BLaER1 treated with 17β-estradiol and CSF1 and Interleukin-3, amounts not matched to agents 10 nM and 100 nM (cell line): Measurements from ENCODE around the gene BCL11A.

Experiments used
- H3K27ac ChIP-seq, 11 experiments: shearing (Covaris generic); formaldehyde crosslinking; 2 replicates each; pipeline ENCODE4 v1.8.1; 2022
- H3K27me3 ChIP-seq, 11 experiments: shearing (Covaris generic); formaldehyde crosslinking; 2 replicates each; pipeline ENCODE4 v1.8.1; 2022
- H3K36me3 ChIP-seq, 11 experiments: shearing (Covaris generic); formaldehyde crosslinking; 2 replicates each; pipeline ENCODE4 v1.8.1; 2022
- H3K4me1 ChIP-seq, 10 experiments: shearing (Covaris generic); formaldehyde crosslinking; 2 replicates each; pipeline ENCODE4 v1.8.1; 2022
- H3K4me2 ChIP-seq, 11 experiments: shearing (Covaris generic); formaldehyde crosslinking; 2 replicates each; pipeline ENCODE4 v1.8.1; 2022
- H3K4me3 ChIP-seq, 10 experiments: shearing (Covaris generic); formaldehyde crosslinking; 2 replicates each; pipeline ENCODE4 v1.8.1; 2022
- H3K9ac ChIP-seq, 11 experiments: shearing (Covaris generic); formaldehyde crosslinking; 2 replicates each; pipeline ENCODE4 v1.8.1; 2022
- H3K9me3 ChIP-seq, 11 experiments: shearing (Covaris generic); formaldehyde crosslinking; replicated peaks in 1 of 11; 2 replicates each; pipeline ENCODE4 v1.8.1; 2022
- H4K20me1 ChIP-seq, 11 experiments: shearing (Covaris generic); formaldehyde crosslinking; 2 replicates each; pipeline ENCODE4 v1.8.1; 2022
- Cebpa-rat ChIP-seq, 11 experiments: shearing (Covaris generic); IDR thresholded peaks; 2 replicates each; pipeline ENCODE4 v1.8.1; 2022

The BCL11A gene

DNA sequence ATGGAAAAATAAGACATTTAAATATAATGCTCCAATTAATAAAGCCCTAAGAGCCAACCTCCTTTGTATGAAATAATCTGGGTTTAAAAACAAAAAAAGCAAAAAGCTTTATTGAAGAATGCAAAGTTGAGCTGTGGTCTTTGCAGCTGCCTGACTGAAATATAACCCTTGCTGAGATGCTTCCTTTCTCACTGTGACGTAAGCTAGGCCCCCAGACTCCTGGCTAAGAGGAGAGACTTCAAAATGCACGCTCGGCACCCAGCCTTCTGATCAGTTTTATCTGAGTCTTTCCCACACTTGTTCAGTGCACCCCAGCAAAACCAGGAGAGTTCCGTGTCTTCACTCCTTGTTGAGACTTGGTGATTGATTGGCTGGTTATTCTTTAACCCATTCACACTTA, 115.3 kb downstream of the BCL11A start:
- peak overlapping the region; percentile 55 to 83 (median 67); a peak in 21 of 22 replicates for H3K4me2 ChIP-seq

DNA sequence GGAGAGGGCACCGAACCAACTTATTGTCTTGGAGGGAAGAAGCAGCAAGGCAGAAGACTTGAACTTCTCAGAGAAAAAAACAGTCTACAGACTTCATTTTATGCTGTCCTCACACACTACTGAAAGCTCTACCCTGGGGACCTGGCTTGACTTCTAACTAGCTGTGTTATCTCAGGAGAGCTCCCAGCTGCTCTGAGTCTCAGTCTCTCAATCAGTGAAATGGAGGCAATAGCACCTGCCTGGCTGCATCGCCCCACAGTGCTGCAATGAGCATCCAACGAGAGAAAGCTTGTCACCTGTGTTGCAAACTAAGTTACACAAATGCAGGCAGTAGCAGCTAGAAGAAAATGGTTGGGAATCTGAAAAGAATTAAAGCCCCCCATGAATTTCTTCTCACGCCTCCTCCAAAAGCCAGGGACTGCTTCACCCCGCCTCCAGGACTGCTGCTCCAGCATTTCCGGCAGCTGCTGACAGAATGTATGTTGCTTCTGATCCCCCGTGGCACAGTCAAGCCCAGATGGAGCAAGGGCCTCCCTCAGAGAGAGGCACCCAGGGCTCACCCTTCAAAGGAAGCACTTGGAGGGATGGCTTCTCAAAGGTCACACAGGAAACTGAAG, 116.3 kb downstream of the BCL11A start:
- H3K36me3 ChIP-seq, result no peaks in the 10 kb centered on the region
- H3K4me2 ChIP-seq, result peak overlapping the region; percentile 55 to 83 (median 67)
- H3K27me3 ChIP-seq, result no peaks in the 10 kb centered on the region
- H3K9ac ChIP-seq, result peak overlapping the region in 1 of 11 experiments; percentile 41; a peak in 1 of 22 replicates
- peak overlapping the region in 6 of 11 experiments; percentile 2 to 74 (median 24); a peak in 4 of 22 replicates for H3K27ac ChIP-seq
- H3K4me1 ChIP-seq, result peaks cover 33 to 64% (median 46%) of the 10 kb centered on the region in 10 experiments
- no peaks in the 10 kb centered on the region for H4K20me1 ChIP-seq
- H3K4me3 ChIP-seq, result no peak overlapping the region
- H3K9me3 ChIP-seq, result no peaks in the 10 kb centered on the region
- no peak for TF ChIP-seq Cebpa-rat (IDR thresholded peaks at IDR 0.05)

More for the DNA sequence above, 115.3 kb downstream of the BCL11A start:
- Histone ChIP-seq H3K4me1 (peaks cover 33 to 60% (median 44%) of the 10 kb centered on the region in 10 experiments), H3K36me3 (no peaks in the 10 kb centered on the region), H4K20me1 (no peaks in the 10 kb centered on the region), H3K4me3 (no peak overlapping the region), H3K9me3 (no peaks in the 10 kb centered on the region), H3K27me3 (no peaks in the 10 kb centered on the region), H3K27ac (peak overlapping the region in 7 of 11 experiments; percentile 6 to 84 (median 62); a peak in 11 of 22 replicates), H3K9ac (no peak overlapping the region; a peak in 1 of 22 replicates)
- no peak for TF ChIP-seq Cebpa-rat (IDR thresholded peaks at IDR 0.05)

DNA sequence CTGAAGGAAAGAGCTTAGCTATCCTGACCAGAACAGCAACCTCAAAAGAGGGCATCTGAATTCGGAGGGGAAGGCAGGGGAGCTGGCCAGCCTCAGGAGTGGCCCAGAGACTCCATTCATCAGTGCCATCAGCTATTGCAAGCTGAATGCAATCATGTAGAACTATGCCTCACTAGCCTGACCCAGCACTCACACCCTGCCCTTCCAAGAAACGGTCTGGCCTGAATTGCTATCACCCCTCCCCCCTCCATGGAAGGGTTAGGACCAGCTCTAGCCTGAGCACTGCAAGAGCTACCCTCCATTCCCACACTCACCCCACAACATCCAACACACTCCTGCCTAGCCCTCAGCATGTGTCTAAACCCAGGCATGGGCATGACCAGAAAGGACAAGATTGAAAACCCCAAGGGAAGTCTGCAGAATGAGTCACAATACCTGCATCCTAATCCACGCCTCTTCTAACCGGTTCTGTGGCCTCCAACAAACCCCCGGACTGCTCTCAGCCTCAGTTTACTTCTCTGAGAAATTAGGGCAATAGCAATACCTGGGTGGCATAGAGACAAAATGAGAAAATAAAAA, 120.3 kb downstream of the BCL11A start:
- H3K9ac ChIP-seq, result no peak overlapping the region
- H3K4me1 ChIP-seq, result peaks cover 11 to 35% (median 19%) of the 10 kb centered on the region in 10 experiments
- no peak overlapping the region for H3K27ac ChIP-seq
- H4K20me1 ChIP-seq, result no peaks in the 10 kb centered on the region
- peak overlapping the region in 3 of 11 experiments; percentile 12 to 38 (median 24); a peak in 4 of 22 replicates for H3K4me2 ChIP-seq
- H3K9me3 ChIP-seq, result no peaks in the 10 kb centered on the region
- H3K27me3 ChIP-seq, result no peaks in the 10 kb centered on the region
- no peaks in the 10 kb centered on the region for H3K36me3 ChIP-seq
- no peak overlapping the region for H3K4me3 ChIP-seq
- no peak for TF ChIP-seq Cebpa-rat (IDR thresholded peaks at IDR 0.05)

DNA sequence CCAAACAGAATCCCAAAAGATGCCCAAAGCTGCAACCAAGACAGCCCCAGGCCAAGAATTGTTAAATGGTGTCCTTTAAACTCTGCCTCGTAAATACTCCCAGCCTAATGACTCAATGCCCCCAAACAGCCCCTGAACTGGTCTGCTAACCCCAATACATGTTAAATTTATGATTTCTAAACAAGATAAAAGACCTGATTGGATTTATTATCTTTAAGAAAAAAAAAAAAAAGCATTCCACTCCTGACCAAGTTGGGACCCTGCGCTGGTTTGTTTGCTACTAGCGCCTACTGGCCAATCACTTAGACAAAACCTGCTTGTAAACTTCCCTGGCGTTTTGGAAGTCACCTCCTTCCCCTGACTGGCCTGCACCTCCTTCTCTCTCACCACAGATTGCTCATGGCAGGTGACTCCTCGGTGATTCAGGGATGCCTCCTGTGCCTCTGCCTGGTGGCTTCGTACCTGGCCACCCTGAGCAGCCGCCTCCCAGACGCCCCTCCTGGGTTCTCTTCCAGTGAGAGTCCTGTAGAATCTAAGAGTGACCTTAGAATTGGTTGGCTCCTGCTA, 121.3 kb downstream of the BCL11A start:
- H3K4me2 ChIP-seq, result no peak overlapping the region
- no peak overlapping the region for H3K4me3 ChIP-seq
- no peak overlapping the region for H3K27ac ChIP-seq
- no peak overlapping the region for H3K9ac ChIP-seq
- peaks cover 1 to 25% (median 9%) of the 10 kb centered on the region in 10 experiments for H3K4me1 ChIP-seq
- no peaks in the 10 kb centered on the region for H3K27me3 ChIP-seq
- no peak for TF ChIP-seq Cebpa-rat (IDR thresholded peaks at IDR 0.05)
- no peaks in the 10 kb centered on the region for H3K36me3 ChIP-seq
- no peaks in the 10 kb centered on the region for H4K20me1 ChIP-seq
- no peaks in the 10 kb centered on the region for H3K9me3 ChIP-seq

DNA sequence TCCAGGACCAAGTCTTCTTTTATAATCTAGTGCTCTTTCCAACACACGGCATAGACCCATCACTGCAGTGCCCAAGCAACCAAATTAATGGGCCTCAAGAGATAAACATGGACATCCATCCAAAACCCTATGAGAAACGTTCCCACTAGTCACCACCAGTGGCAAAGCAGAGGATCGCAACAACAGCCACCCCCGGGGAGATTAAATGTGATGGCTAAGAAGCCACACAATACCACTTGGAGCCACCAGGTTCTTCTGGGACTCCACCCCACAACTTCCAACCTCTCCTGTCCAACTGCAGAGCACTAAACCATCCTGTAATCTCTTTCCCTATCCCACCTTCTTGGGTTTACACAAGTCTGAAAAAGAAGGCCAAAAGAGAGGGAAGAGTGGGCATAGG, 123.8 kb downstream of the BCL11A start:
- Histone ChIP-seq H3K9me3 (peaks cover 0 to 9% (median 3%) of the 10 kb centered on the region in 11 experiments; a peak in 9 of 22 replicates), H3K36me3 (no peaks in the 10 kb centered on the region), H3K4me3 (no peak overlapping the region), H4K20me1 (no peaks in the 10 kb centered on the region), H3K4me2 (no peak overlapping the region), H3K27me3 (no peaks in the 10 kb centered on the region), H3K4me1 (peaks cover 0 to 11% (median 2%) of the 10 kb centered on the region in 10 experiments; a peak in 4 of 20 replicates), H3K9ac (no peak overlapping the region), H3K27ac (no peak overlapping the region)
- TF ChIP-seq Cebpa-rat (IDR thresholded peaks at IDR 0.05), result no peak

DNA sequence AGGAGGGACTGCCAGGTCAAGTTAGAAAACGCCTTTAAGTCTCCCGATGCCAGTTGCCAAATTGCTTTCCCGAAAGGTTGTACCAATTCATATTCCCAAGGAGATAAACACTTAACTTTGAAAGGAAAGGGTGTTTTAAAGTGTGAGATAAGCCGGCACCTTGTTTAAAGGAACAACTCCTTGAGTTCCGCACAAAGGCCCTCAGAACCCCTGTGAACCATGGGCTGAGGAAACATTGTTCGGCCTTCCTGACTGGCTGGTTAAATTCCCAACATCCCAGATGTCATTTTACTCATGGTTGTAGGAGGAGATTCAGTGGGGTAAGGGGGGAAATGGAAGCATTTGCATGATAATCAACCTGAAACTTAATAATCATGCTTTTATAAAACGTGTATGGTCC, 126.6 kb downstream of the BCL11A start:
- no peaks in the 10 kb centered on the region for H3K36me3 ChIP-seq
- no peak overlapping the region for H3K4me3 ChIP-seq
- no peak overlapping the region for H3K27ac ChIP-seq
- peaks cover 0 to 8% (median 0%) of the 10 kb centered on the region in 10 experiments; a peak in 3 of 20 replicates for H3K4me1 ChIP-seq
- H4K20me1 ChIP-seq, result no peaks in the 10 kb centered on the region
- peaks cover 0 to 9% (median 3%) of the 10 kb centered on the region in 11 experiments; a peak in 9 of 22 replicates for H3K9me3 ChIP-seq
- no peak overlapping the region for H3K9ac ChIP-seq
- TF ChIP-seq Cebpa-rat (IDR thresholded peaks at IDR 0.05), result no peak
- H3K4me2 ChIP-seq, result no peak overlapping the region
- no peaks in the 10 kb centered on the region for H3K27me3 ChIP-seq

DNA sequence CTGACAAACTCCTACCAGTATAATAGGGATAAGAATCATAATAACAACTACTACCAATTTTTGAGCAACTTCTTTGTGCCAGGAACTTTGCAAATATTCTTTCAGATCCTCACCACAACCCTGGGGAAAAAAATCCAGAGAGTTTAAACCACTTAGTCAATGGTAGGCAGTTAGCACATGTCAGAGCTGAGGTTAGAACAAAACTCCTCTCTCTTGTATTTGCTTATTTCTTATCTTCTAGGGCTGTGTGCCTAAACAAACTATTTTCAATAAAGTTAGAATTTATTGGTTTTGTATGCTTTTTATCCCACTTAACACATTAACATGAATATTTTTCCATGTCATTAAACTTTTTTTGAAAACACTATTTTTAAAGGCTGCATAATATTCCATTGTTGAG, 127.1 kb downstream of the BCL11A start:
- Histone ChIP-seq H3K9me3 (peaks cover 0 to 9% (median 3%) of the 10 kb centered on the region in 11 experiments; a peak in 9 of 22 replicates), H3K27ac (no peak overlapping the region), H3K4me3 (no peak overlapping the region), H4K20me1 (no peaks in the 10 kb centered on the region), H3K36me3 (no peaks in the 10 kb centered on the region), H3K9ac (no peak overlapping the region), H3K27me3 (no peaks in the 10 kb centered on the region), H3K4me1 (peaks cover 0 to 8% (median 0%) of the 10 kb centered on the region in 10 experiments; a peak in 3 of 20 replicates), H3K4me2 (no peak overlapping the region)
- no peak for TF ChIP-seq Cebpa-rat (IDR thresholded peaks at IDR 0.05)

DNA sequence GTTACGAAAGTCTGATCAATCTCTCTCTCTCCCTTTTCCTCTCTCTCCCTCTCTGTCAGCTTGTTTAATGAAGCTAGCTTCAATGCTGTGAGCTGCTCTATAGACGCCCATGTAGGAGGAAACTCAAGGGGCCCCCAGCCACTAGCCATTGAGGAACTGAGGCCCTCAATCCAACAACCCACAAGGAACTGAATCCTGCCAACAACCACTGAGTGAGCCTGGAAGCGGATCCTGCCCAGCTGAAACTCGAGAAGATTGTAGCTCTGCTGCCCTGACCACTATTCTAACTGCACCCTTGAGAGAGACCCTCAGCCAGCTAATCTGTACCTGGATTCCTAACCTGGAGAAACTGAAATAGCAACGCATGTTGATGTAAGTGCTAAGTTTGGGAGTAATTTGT, 129.2 kb downstream of the BCL11A start:
- no peaks in the 10 kb centered on the region for H3K36me3 ChIP-seq
- no peaks in the 10 kb centered on the region for H4K20me1 ChIP-seq
- peak overlapping the region in 2 of 11 experiments; percentile 9 to 21; a peak in 2 of 22 replicates for H3K4me2 ChIP-seq
- no peak overlapping the region for H3K4me3 ChIP-seq
- no peak overlapping the region for H3K9ac ChIP-seq
- no peak overlapping the region for H3K27ac ChIP-seq
- H3K27me3 ChIP-seq, result no peaks in the 10 kb centered on the region
- H3K9me3 ChIP-seq, result peaks cover 0 to 9% (median 3%) of the 10 kb centered on the region in 11 experiments; a peak in 9 of 22 replicates
- H3K4me1 ChIP-seq, result peaks cover 0 to 8% (median 0%) of the 10 kb centered on the region in 10 experiments; a peak in 3 of 20 replicates
- no peak for TF ChIP-seq Cebpa-rat (IDR thresholded peaks at IDR 0.05)

DNA sequence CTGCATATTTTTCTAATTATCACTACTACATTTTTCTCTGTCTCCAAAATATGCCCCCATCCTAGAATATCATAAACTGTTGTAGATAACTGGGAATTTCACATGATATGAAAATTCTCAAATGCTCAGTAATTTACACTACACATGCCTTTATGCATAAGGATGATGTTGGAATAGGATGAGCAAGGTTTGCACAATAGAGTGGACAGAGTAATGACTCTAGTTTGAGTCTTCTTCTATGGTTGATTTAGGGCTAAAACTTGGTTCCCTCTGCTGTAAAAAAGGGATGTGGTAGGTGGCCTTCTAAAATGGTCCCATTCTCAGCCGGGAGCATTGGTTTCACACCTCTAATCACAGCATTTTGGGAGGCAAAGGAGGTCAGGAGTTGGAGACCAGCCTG, 129.9 kb downstream of the BCL11A start:
- Histone ChIP-seq H3K9me3 (peaks cover 0 to 9% (median 3%) of the 10 kb centered on the region in 11 experiments; a peak in 9 of 22 replicates), H3K27me3 (no peaks in the 10 kb centered on the region), H3K9ac (no peak overlapping the region), H4K20me1 (no peaks in the 10 kb centered on the region), H3K36me3 (no peaks in the 10 kb centered on the region), H3K4me1 (peaks cover 0 to 8% (median 0%) of the 10 kb centered on the region in 10 experiments; a peak in 3 of 20 replicates), H3K4me3 (no peak overlapping the region), H3K4me2 (0 out of 22 replicates have a peak overlapping the region, but pooled peaks of 1 of the 11 experiments have one; percentile 9), H3K27ac (no peak overlapping the region)
- no peak for TF ChIP-seq Cebpa-rat (IDR thresholded peaks at IDR 0.05)
